ENCODE measurements around the gene CTDSPL. TPM values are rescaled to one million over a fixed set of nuclear protein-coding genes. Genes with fewer than 3 reads are reported as not detected.

The CTDSPL gene
- total RNA-seq, 1 donor: 33.6 TPM

DNA sequence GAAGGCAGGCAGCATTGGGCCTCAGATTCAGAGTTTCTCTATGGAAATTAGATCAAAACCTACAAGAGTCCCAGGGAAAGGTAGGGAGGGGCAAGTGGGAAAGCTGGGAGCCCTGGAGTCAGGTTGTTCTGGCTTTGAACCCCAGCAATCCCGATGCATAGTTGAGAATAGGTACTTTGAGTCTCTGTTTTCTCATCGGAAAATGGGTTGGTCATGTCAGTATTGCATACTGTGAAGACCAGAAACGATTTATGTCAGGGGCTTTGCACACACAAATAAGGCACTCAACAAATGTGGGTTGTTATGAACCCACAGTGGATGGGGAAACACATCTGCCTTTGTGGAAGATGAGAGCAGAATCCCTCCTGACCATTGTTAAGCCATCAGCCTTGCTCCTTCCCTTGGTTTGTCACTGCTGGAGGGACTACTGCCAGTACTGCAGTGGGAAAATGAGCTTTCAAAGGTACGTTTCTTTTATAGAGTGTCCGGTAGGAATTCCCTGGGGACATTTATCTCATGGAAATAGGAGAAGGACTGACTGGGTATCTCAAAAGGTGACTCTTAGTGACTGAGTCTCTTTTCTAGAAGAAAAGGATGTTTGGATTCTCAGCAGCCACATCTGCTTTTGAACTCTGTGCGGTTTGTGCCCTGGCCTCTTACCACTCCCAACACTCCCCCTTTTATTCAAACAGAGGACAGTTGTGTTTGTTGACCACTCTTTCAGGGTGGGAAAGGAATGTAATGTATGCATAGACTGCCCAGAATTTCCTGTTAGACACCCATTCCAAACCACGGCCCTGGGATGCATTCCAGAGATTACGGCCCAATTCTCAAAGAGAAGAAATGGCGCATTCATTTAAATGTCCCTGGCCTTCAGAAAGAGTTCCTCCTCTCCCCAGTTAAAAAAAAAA, 74.3 kb downstream of the CTDSPL start:
- DNase-seq (ENCODE audit: low read depth): peak; percentile 97
- H3K4me3 ChIP-seq (ENCODE audit: low read depth, low read length): no peak overlapping the region
- no peak for TF ChIP-seq CTCF (IDR thresholded peaks at IDR 0.05; ENCODE audit: insufficient read depth, low read length)

DNA sequence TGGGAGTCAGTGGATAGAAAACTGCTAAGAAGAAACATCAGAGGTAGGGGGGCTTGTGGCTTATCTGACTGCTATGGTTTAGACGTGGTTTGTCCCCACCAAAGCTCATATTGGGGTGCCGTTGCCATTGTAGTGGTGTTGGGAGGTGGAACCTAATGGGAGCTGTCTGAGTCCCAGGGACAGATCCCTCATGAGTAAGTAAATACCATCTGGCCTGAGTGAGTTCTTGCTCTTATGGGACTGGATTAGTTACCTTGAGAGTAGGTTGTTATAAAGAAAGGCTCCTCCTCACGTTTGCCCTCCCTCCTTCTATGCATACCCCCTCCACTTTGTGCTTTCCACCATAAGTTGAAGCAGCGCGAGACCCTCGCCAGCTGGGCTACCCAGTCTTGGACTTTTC, 75.5 kb downstream of the CTDSPL start:
- TF ChIP-seq CTCF (IDR thresholded peaks at IDR 0.05; ENCODE audit: insufficient read depth, low read length): no peak
- no peak overlapping the region for H3K4me3 ChIP-seq (ENCODE audit: low read depth, low read length)
- DNase-seq (ENCODE audit: low read depth): no peak

- no peak for TF ChIP-seq CTCF (IDR thresholded peaks at IDR 0.05; ENCODE audit: insufficient read depth, low read length)
- DNase-seq (ENCODE audit: low read depth): no peak
- H3K4me3 ChIP-seq (ENCODE audit: low read depth, low read length): no peak overlapping the region
Measured at GRCh38 chr3:37938011-37938410, 76.3 kb downstream of the CTDSPL start.

GRCh38 chr3:37940242-37940908, 78.7 kb downstream of the CTDSPL start:
- no peak overlapping the region for H3K4me3 ChIP-seq (ENCODE audit: low read depth, low read length)
- DNase-seq (ENCODE audit: low read depth): no peak
- TF ChIP-seq CTCF (IDR thresholded peaks at IDR 0.05; ENCODE audit: insufficient read depth, low read length): no peak

DNA sequence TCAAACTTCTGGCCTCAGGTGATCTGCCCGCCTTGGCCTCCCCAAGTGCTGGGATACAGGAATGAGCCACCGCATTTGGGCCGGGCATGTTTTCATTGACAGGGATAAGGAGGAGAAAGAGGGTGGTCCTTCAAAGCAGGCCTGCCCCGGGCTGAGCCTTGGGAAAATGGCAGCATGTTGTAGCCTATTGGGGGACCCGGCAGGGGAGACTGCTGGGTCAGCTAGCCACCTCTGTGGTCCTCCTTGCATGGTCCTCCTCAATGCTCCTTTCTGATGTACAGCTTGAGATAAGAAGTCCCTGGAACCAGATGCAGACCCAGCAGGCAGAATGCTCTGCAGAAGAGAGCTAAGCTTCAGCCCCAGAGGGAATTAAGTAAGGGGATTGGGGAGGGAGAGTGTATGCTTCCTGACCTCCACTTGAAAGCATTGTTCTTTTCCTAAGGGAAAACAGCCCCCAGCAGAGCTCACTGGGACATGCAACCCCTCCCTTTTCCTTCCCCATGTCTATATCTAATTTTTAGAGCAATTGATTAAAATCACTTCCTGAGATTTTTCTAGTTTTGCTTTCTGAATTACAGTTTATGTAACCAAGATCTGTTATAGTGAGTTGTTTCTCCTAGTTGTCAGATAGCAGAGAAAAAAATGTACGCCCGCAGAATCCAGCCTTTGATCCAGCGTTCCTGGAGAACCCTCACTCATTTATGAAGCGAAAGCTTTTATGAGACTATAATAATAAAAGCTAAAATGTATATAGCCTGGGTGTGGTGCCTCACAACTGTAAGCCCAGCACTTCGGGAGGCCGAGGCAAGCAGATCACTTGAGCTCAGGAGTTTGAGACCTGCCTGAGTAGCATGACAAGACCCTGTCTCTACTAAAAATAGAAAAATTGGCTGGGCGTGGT, 80.2 kb downstream of the CTDSPL start:
- no peak for TF ChIP-seq CTCF (IDR thresholded peaks at IDR 0.05; ENCODE audit: insufficient read depth, low read length)
- DNase-seq (ENCODE audit: low read depth): no peak
- no peak overlapping the region for H3K4me3 ChIP-seq (ENCODE audit: low read depth, low read length)

DNA sequence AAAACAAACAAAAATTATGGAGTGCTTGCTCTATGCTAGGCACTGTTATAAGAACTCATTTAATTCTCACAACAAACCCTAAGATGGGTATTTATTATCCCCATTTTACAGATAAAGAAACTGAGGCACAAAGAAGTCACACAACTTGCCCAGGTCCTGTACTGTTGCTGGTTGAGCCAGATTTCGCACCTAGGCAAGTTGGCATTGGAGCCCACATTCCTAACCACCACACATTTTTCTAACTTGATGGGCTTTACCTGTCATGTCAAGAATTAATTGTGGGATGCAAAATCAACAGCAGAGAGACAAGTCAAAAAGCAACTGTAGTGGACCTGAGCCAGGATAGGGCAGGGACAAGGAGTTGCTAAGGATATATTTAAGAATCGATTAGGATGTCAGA, 81.0 kb downstream of the CTDSPL start:
- H3K4me3 ChIP-seq (ENCODE audit: low read depth, low read length): no peak overlapping the region
- DNase-seq (ENCODE audit: low read depth): no peak
- no peak for TF ChIP-seq CTCF (IDR thresholded peaks at IDR 0.05; ENCODE audit: insufficient read depth, low read length)
